Vagina (tissue), 2 donors: ENCODE data around the gene RTRAF.

Experiments used
- CTCF ChIP-seq, 3 experiments: fragments of 450-650 bp in 2 of 3; fragments of 200-600 bp in 1 of 3; sonication (generic) in 1 of 3; IDR thresholded peaks; one replicate each; pipeline ENCODE4 v1.5.1; 2017 to 2019; ENCODE audit warnings: antibody characterized with exemption in 3 of 3, mild to moderate bottlenecking in 2 of 3, moderate library complexity in 2 of 3
- POLR2A ChIP-seq, 2 donors: fragments of 450-650 bp; IDR thresholded peaks; one replicate each; pipeline ENCODE4 v1.6.1; 2017; ENCODE audit warnings: antibody characterized with exemption in 2 of 2, mild to moderate bottlenecking in 2 of 2, moderate library complexity in 2 of 2
- POLR2AphosphoS5 ChIP-seq, 2 donors: sonication (generic); formaldehyde crosslinking; IDR thresholded peaks; one replicate each; pipeline ENCODE4 v1.9.0; 2017; ENCODE audit warnings: antibody characterized with exemption in 2 of 2, mild to moderate bottlenecking in 2 of 2, low read depth in 1 of 2; ENCODE audit not compliant: insufficient read depth in 1 of 2

- TF ChIP-seq CTCF (IDR thresholded peaks at IDR 0.05) (no peak), POLR2A (IDR thresholded peaks at IDR 0.05) (no peak), POLR2AphosphoS5 (IDR thresholded peaks at IDR 0.05; ENCODE audit: insufficient read depth in 1 of 2, low read depth in 1 of 2) (no peak)
Observed at GRCh38 chr14:52051871-52052270, 62.5 kb downstream of the RTRAF start.
